AG04450 (cell line): ENCODE data around the gene KRT32. TPM values are rescaled to one million over a fixed set of nuclear protein-coding genes. Genes with fewer than 3 reads are reported as not detected.

Source experiments
- CTCF ChIA-PET: fragments of 300-600, 350-600 bp; formaldehyde crosslinking; extraction: SDS; loops from one replicate; lab custom pipeline; 2022; ENCODE audit warnings: antibody characterized with exemption, inconsistent platforms; lab: Charles Lee
- POLR2A ChIA-PET: fragments of 350-600 bp; formaldehyde crosslinking; extraction: SDS; loops from one replicate; lab custom pipeline; 2021; ENCODE audit warnings: antibody characterized with exemption, inconsistent platforms; lab: Yijun Ruan, JAX
- DNase-seq: peaks from one replicate; pipeline ENCODE4 v3.0.0-alpha.2; 2011; ENCODE audit warnings: low read depth, low spot score
- H3K27ac ChIP-seq: one replicate; pipeline ENCODE4 v1.5.1; 2012; ENCODE audit warnings: low read depth, low read length, control low read depth
- H3K27me3 ChIP-seq: one replicate; pipeline ENCODE4 v1.6.0; 2012; ENCODE audit warnings: low read length; ENCODE audit not compliant: control insufficient read depth, insufficient read depth
- H3K4me3 ChIP-seq: 2 replicates; pipeline ENCODE4 v1.5.1; 2011; ENCODE audit warnings: mild to moderate bottlenecking, low read depth, low read length, control low read depth
- H3K9me3 ChIP-seq: 2 replicates; pipeline ENCODE4 v1.5.1; 2012; ENCODE audit warnings: low read length; ENCODE audit not compliant: control insufficient read depth, insufficient read depth
- CTCF ChIP-seq: IDR thresholded peaks from 2 replicates; pipeline ENCODE4 v1.5.1; 2011; ENCODE audit warnings: low read depth, low read length, control low read depth, inconsistent platforms
- polyA plus RNA-seq: library from polyadenylated mRNA; depleted of rRNA; stranded (reverse); fragments of >200 nt; gene quantifications from 2 replicates; pipeline ENCODE4 v1.2.3, GENCODE V29; 2011

Gene KRT32
- polyA plus RNA-seq, 1 experiment, result 0.09 TPM

DNA sequence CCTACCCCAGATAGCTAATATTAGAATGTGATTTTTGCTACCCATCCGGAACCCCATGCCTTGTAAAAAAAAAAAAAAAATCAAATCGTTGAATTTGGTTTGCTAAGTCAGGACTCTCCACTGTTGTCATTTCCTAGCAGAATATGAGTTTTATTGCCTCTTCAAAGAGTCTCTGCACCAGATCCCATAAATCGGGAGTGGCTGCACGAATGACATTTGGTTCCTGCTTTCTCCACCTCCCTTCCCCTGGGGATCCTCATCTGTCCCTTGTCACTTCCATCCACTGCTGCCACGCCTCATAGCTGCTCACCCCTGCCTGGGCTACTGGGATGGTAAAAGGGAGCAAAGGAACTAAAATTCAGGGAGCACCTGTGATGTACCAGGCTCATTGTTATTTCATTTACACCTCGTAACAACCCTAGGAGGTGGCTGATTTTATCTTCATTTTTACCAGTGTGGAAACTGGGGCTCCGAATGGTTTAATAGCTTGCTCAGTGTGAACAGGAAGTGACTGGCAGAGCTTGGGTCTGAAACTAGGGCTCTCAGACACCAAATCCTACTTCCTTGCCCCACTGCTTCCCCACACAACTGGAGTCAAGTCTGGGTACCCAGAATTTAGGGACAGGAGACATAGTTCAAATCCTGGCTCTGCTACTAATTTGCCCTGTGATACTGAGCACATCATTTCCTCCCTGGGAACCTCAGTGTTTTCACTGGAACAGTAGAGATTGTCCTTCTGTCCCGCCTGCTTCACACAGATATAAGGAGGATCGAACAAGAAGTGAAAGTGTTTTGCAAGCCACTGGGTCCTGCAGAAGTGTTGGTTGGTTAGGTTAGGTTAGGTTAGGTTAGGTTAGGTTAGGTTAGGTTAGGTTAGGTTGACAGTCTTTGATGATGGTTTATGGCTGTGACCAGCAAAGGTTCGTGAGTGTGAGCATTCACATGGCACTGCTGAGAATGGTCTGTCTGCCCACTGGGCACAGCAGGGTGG lies 23.1 kb upstream of the KRT32 start:
- Histone ChIP-seq H3K4me3 (no peak overlapping the region), H3K9me3 (peaks cover 6% of the 10 kb centered on the region; the same call in 1 of the 2 replicates), H3K27ac (no peak overlapping the region), H3K27me3 (no peaks in the 10 kb centered on the region)
- CTCF ChIA-PET, result no interaction called here
- DNase-seq, result no peak
- POLR2A ChIA-PET, result no interaction called here
- no peak for TF ChIP-seq CTCF

- Histone ChIP-seq H3K4me3 (no peak within 1 kb of the TSS), H3K9me3 (peaks cover 6% of the 10 kb centered on the region; the same call in 1 of the 2 replicates), H3K27ac (no peak within 1 kb of the TSS), H3K27me3 (no peaks in the 10 kb centered on the region)
- no peak for DNase-seq
- POLR2A ChIA-PET, result no interaction called here
- TF ChIP-seq CTCF, result no peak
- CTCF ChIA-PET, result no interaction called here
These were observed 22.3 kb upstream of the KRT32 start, which contains the start of gene KRT36 for GRCh38 chr17:41489531-41489930. Gene KRT36, minus strand, starts transcription at chr17:41489910. Its CDS starts 46 bp downstream, at chr17:41489864.

- Histone ChIP-seq H3K4me3 (no peak overlapping the region), H3K27me3 (no peaks in the 10 kb centered on the region), H3K27ac (no peak overlapping the region), H3K9me3 (peaks cover 6% of the 10 kb centered on the region; the same call in 1 of the 2 replicates)
- CTCF ChIA-PET, result interaction anchor here (0.9 kb wide), 1 partner anchor 161 kb away, joined by 3 read pairs; no protein-coding TSS in a partner anchor
- no peak for TF ChIP-seq CTCF
- POLR2A ChIA-PET, result no interaction called here
- no peak for DNase-seq
These were observed 19.8 kb upstream of the KRT32 start for GRCh38 chr17:41486809-41487530.

DNA sequence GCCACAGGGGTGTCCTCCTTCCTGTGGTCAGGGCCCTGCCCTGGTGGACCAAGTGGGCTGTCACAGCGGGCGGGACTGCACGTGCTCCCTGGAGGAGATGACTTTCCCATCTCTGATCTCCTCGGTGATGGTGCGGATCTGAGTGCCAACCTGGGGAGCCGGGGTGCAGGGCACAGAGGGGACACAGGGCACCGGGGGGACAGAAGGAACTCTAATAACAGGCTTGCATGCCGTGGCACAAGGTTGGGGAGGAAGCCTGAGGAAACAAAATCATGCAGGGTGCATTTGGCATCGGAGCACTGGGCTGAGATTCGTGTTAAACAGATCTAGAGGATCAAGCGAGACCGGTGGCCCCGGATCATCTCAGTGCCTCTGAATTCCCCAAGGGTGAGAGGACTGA lies 19.1 kb upstream of the KRT32 start:
- ChIA-PET CTCF (no interaction called here), POLR2A (no interaction called here)
- Histone ChIP-seq H3K9me3 (peaks cover 6% of the 10 kb centered on the region; the same call in 1 of the 2 replicates), H3K27ac (no peak overlapping the region), H3K4me3 (no peak overlapping the region), H3K27me3 (no peaks in the 10 kb centered on the region)
- no peak for TF ChIP-seq CTCF
- DNase-seq, result no peak
